ENCODE results near the gene ITGA3. TPM values are rescaled to one million over a fixed set of nuclear protein-coding genes. Genes with fewer than 3 reads are reported as not detected.

The ITGA3 gene
- total RNA-seq, 1 donor from 2014 or later = 17.0 TPM

- H3K4me3 ChIP-seq = no peak overlapping the region
- H3K9me3 ChIP-seq (replicated peaks) = no peaks in the 10 kb centered on the region
- peaks cover 39% of the 10 kb centered on the region for H3K4me1 ChIP-seq
- intact Hi-C loops (cut with micrococcal nuclease) = no loop called here
- DNase-seq = no peak
- no peaks in the 10 kb centered on the region for H3K36me3 ChIP-seq
- H3K27me3 ChIP-seq (ENCODE audit: low read depth) = no peaks in the 10 kb centered on the region
- no peak overlapping the region for H3K27ac ChIP-seq (replicated peaks)
- no peak for TF ChIP-seq CTCF (IDR thresholded peaks at IDR 0.05; ENCODE audit: borderline replicate concordance)
Measured at GRCh38 chr17:50050431-50051032, 5.4 kb upstream of the ITGA3 start.

- no peaks in the 10 kb centered on the region for H3K27me3 ChIP-seq (ENCODE audit: low read depth)
- no peaks in the 10 kb centered on the region for H3K9me3 ChIP-seq (replicated peaks)
- no peak overlapping the region for H3K27ac ChIP-seq (replicated peaks)
- peaks cover 44% of the 10 kb centered on the region for H3K4me1 ChIP-seq
- no peak for DNase-seq
- TF ChIP-seq CTCF (IDR thresholded peaks at IDR 0.05; ENCODE audit: borderline replicate concordance) = no peak
- no peaks in the 10 kb centered on the region for H3K36me3 ChIP-seq
- intact Hi-C loops (cut with micrococcal nuclease) = no loop called here
- no peak overlapping the region for H3K4me3 ChIP-seq
Measured at GRCh38 chr17:50051082-50051576, 4.8 kb upstream of the ITGA3 start.

- intact Hi-C loops (cut with micrococcal nuclease) = no loop called here
- DNase-seq = no peak
- H3K4me1 ChIP-seq = peaks cover 49% of the 10 kb centered on the region
- no peaks in the 10 kb centered on the region for H3K9me3 ChIP-seq (replicated peaks)
- H3K36me3 ChIP-seq = no peaks in the 10 kb centered on the region
- no peak for TF ChIP-seq CTCF (IDR thresholded peaks at IDR 0.05; ENCODE audit: borderline replicate concordance)
- no peak overlapping the region for H3K27ac ChIP-seq (replicated peaks)
- no peak overlapping the region for H3K4me3 ChIP-seq
- H3K27me3 ChIP-seq (ENCODE audit: low read depth) = no peaks in the 10 kb centered on the region
Measured at GRCh38 chr17:50051606-50052005, 4.3 kb upstream of the ITGA3 start.

- DNase-seq = no peak
- intact Hi-C loops (cut with micrococcal nuclease) = no loop called here
- Histone ChIP-seq H3K4me3 (no peak overlapping the region), H3K9me3 (replicated peaks) (no peaks in the 10 kb centered on the region), H3K4me1 (peaks cover 54% of the 10 kb centered on the region), H3K27ac (replicated peaks) (peak overlapping the region; percentile 91), H3K36me3 (no peaks in the 10 kb centered on the region), H3K27me3 (ENCODE audit: low read depth) (no peaks in the 10 kb centered on the region)
- no peak for TF ChIP-seq CTCF (IDR thresholded peaks at IDR 0.05; ENCODE audit: borderline replicate concordance)
Measured at GRCh38 chr17:50052241-50052796, 3.6 kb upstream of the ITGA3 start.

GRCh38 chr17:50052822-50053653 is 2.9 kb upstream of the ITGA3 start:
- intact Hi-C loops (cut with micrococcal nuclease) = no loop called here
- no peak overlapping the region for H3K4me3 ChIP-seq
- H3K27ac ChIP-seq (replicated peaks) = peak overlapping the region; percentile 91
- TF ChIP-seq CTCF (IDR thresholded peaks at IDR 0.05; ENCODE audit: borderline replicate concordance) = no peak
- DNase-seq = peak; percentile 50
- no peaks in the 10 kb centered on the region for H3K27me3 ChIP-seq (ENCODE audit: low read depth)
- peaks cover 56% of the 10 kb centered on the region for H3K4me1 ChIP-seq
- H3K9me3 ChIP-seq (replicated peaks) = no peaks in the 10 kb centered on the region
- no peaks in the 10 kb centered on the region for H3K36me3 ChIP-seq

Data from left ventricle myocardium inferior (tissue), 1 donor.